Loucy (cell line): ENCODE data around the gene ABHD17A.

Source experiments
- H2AFZ ChIP-seq: fragments of 200-600 bp; sonication (generic); 2 replicates; pipeline ENCODE4 v1.6.0; 2016; ENCODE audit warnings: antibody characterized with exemption, mild to moderate bottlenecking, low read length, moderate library complexity
- H3F3A ChIP-seq: fragments of 200-600 bp; 2 replicates; pipeline ENCODE4 v1.6.0; 2016; ENCODE audit warnings: antibody characterized with exemption, low read depth, mild to moderate bottlenecking
- H3K27me3 ChIP-seq: fragments of 200-600 bp; sonication (generic); 2 replicates; pipeline ENCODE4 v1.6.1; 2014; ENCODE audit warnings: low read length, mild to moderate bottlenecking; ENCODE audit not compliant: insufficient read depth, poor library complexity, severe bottlenecking
- H3K36me3 ChIP-seq: fragments of 200-600 bp; sonication (generic); 2 replicates; pipeline ENCODE4 v1.6.1; 2016; ENCODE audit warnings: low read length; ENCODE audit not compliant: insufficient read depth
- H3K4me1 ChIP-seq: fragments of 200-600 bp; sonication (generic); 2 replicates; pipeline ENCODE4 v1.5.1; 2014; ENCODE audit warnings: low read length, mild to moderate bottlenecking; ENCODE audit not compliant: insufficient read depth, poor library complexity, severe bottlenecking
- H3K4me2 ChIP-seq: fragments of 200-600 bp; sonication (generic); 2 replicates; pipeline ENCODE4 v1.6.0; 2014; ENCODE audit warnings: antibody characterized with exemption, low read length, low read depth, mild to moderate bottlenecking; ENCODE audit not compliant: poor library complexity, severe bottlenecking
- H3K4me3 ChIP-seq: fragments of 200-600 bp; sonication (generic); 2 replicates; pipeline ENCODE4 v1.5.1; 2014; ENCODE audit warnings: low read length, mild to moderate bottlenecking, mixed read lengths; ENCODE audit not compliant: poor library complexity, severe bottlenecking
- H3K79me2 ChIP-seq: fragments of 200-600 bp; sonication (generic); 2 replicates; pipeline ENCODE4 v1.6.1; 2014; ENCODE audit warnings: low read length; ENCODE audit not compliant: insufficient read depth
- H3K9ac ChIP-seq: fragments of 200-600 bp; sonication (generic); 2 replicates; pipeline ENCODE4 v1.6.0; 2014; ENCODE audit warnings: mild to moderate bottlenecking, low read depth, low read length, moderate library complexity; ENCODE audit not compliant: poor library complexity, severe bottlenecking
- H3K9me2 ChIP-seq: fragments of 200-600 bp; sonication (generic); replicated peaks from 2 replicates; pipeline ENCODE4 v1.6.1; 2016; ENCODE audit warnings: low read depth, low read length, mixed read lengths
- H3K9me3 ChIP-seq: fragments of 200-600 bp; sonication (generic); 2 replicates; pipeline ENCODE4 v1.6.1; 2014; ENCODE audit warnings: mild to moderate bottlenecking, antibody characterized with exemption, low read length, low read depth; ENCODE audit not compliant: insufficient read depth
- H4K20me1 ChIP-seq: fragments of 200-600 bp; sonication (generic); 2 replicates; pipeline ENCODE4 v1.6.0; 2014; ENCODE audit warnings: antibody characterized with exemption, low read length, mild to moderate bottlenecking; ENCODE audit not compliant: insufficient read depth, poor library complexity, severe bottlenecking
- EZH2phosphoT487 ChIP-seq: fragments of 200-600 bp; IDR thresholded peaks from 2 replicates; pipeline ENCODE4 v1.6.1; 2018; ENCODE audit warnings: antibody characterized with exemption, mild to moderate bottlenecking, moderate library complexity, borderline replicate concordance
- TF ChIP-seq, protein P1 (sequence below): fragments of 200-600 bp; sonication (generic); conservative IDR thresholded peaks from 2 replicates; pipeline ENCODE4 v1.5.1; 2014; ENCODE audit warnings: mild to moderate bottlenecking, antibody characterized with exemption, low read length

ABHD17A gene

DNA sequence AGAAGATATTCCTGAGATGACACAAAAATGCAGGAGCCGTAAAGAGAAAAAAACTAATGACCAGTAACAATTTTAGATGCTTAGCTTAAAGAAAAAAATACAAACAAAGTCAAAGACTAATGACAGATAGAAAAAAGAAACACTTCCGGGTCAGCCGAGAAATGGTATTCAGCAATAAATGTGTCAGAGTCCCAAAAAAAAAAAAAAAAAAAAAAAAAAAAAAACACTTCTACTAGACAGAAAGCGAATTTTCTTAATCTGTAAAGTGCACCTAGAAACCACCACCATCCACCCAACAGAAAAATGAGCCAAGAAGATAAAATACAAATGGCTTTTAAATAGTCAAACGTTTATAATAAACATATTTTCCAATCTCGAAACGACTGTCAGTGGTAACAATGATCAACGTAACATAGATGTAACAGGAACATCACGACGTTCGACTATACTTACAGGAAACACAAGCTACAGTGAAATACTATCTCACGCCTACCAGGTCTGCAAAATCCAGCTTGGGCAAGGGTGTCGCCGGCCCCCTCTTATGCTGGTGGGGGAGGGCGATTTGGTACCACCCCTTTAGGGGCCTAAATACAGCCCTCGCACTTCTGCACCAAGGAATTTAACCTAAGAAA, 10.6 kb downstream of the ABHD17A start:
- Histone ChIP-seq H3K9me2 (no peaks in the 10 kb centered on the region), H3K36me3 (no peaks in the 10 kb centered on the region), H3K9ac (peak overlapping the region; percentile 88), H3K9me3 (no peaks in the 10 kb centered on the region), H3F3A (no peaks in the 10 kb centered on the region), H2AFZ (no peak overlapping the region), H3K79me2 (peaks cover 56% of the 10 kb centered on the region), H4K20me1 (peaks cover 31% of the 10 kb centered on the region), H3K4me2 (peak overlapping the region; percentile 96), H3K27me3 (no peaks in the 10 kb centered on the region), H3K4me1 (peaks cover 25% of the 10 kb centered on the region), H3K4me3 (peak overlapping the region; percentile 95)
- TF ChIP-seq, protein P1, sequence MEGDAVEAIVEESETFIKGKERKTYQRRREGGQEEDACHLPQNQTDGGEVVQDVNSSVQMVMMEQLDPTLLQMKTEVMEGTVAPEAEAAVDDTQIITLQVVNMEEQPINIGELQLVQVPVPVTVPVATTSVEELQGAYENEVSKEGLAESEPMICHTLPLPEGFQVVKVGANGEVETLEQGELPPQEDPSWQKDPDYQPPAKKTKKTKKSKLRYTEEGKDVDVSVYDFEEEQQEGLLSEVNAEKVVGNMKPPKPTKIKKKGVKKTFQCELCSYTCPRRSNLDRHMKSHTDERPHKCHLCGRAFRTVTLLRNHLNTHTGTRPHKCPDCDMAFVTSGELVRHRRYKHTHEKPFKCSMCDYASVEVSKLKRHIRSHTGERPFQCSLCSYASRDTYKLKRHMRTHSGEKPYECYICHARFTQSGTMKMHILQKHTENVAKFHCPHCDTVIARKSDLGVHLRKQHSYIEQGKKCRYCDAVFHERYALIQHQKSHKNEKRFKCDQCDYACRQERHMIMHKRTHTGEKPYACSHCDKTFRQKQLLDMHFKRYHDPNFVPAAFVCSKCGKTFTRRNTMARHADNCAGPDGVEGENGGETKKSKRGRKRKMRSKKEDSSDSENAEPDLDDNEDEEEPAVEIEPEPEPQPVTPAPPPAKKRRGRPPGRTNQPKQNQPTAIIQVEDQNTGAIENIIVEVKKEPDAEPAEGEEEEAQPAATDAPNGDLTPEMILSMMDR, result no peak
- no peak for TF ChIP-seq EZH2phosphoT487

DNA sequence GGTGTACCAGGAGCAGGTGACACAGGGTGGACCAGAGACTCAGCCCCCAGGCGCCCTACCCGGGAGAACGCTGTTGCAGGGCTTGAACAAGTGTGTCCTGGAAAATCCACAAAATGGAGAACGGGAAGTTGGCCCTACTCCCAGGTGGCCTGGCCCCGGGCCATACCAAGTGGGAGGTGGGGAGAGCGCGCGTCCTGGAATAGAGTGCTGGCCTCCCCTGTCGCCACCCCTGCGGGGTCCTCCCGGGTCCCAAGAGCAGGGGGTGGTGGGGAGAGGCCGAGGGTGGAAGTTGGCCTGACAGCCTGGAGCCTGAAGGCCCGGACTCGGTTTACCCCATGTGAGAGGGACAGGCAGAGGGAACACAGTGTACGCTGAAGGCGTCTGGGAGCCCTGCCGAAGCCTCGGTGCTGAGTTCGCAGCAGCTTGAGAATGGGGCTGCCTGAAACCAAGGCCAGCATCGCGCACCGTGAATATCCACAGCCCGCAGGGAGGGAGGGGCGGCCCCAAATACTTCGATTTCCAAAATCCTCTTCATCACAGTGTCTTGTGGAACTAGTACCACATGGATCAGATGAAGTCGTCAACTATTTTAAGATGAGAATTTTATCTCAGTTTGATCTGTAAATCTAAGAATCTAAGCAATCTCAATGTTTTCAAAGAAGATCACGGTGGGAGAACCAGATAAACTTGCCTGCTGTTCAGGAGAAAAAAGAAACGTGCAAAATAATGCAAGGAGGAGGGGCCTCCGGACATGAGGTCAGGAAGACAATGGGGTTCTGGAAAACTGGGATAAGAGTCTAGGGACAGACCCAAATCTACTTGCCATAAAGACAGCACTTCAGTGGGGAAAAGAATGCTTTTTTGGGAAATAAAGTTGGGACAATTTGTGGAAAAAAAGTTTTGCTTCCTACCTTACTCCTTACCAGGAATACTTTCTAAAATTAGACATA, 11.5 kb downstream of the ABHD17A start:
- Histone ChIP-seq H3K4me2 (peak overlapping the region; percentile 96), H3K36me3 (no peaks in the 10 kb centered on the region), H3F3A (no peaks in the 10 kb centered on the region), H3K9ac (peak overlapping the region; percentile 88), H2AFZ (no peak overlapping the region), H3K4me3 (peak overlapping the region; percentile 95), H4K20me1 (peaks cover 31% of the 10 kb centered on the region), H3K4me1 (peaks cover 25% of the 10 kb centered on the region), H3K27me3 (no peaks in the 10 kb centered on the region), H3K9me3 (no peaks in the 10 kb centered on the region), H3K9me2 (no peaks in the 10 kb centered on the region), H3K79me2 (peaks cover 56% of the 10 kb centered on the region)
- TF ChIP-seq, protein P1, result no peak
- TF ChIP-seq EZH2phosphoT487, result no peak

DNA sequence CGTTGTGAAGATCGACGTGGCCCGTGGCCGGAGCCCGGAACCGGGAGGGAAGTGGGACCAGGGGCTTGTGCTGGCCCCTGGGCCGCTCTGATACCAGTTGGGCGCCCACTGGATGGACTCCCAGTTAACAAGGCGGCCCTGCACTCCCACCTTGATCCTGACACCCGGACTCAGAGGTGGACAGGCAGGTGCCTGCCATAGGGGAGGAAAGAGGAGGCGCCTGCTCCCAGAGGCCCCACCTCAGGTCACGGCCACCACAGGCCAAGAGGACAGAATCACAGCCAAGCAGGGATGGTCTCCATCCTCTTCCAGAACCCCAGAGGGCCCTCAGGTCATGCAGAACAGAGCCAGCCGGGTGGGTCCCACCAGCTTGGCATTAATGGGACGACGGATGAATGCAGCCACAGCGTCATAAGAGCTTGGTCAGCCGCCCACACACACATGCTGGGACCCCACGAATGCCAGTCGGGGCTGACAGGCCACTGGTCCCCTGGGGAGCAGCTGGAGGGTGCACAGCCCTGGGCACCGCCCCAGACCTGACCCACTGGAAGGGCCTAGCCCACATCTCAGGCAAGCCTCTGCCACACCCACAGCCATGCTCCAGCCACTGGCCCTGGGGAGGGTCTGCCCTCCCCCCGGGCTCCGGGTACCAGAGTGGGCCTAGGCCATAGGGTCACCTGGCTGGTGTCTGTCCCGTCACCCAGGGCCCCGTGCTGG, 12.3 kb downstream of the ABHD17A start:
- H3K4me1 ChIP-seq, result peaks cover 25% of the 10 kb centered on the region
- H2AFZ ChIP-seq, result no peak overlapping the region
- no peaks in the 10 kb centered on the region for H3K27me3 ChIP-seq
- no peaks in the 10 kb centered on the region for H3F3A ChIP-seq
- H3K9ac ChIP-seq, result peak overlapping the region; percentile 88
- peak overlapping the region; percentile 96 for H3K4me2 ChIP-seq
- peak overlapping the region; percentile 95 for H3K4me3 ChIP-seq
- peaks cover 56% of the 10 kb centered on the region for H3K79me2 ChIP-seq
- H3K36me3 ChIP-seq, result no peaks in the 10 kb centered on the region
- no peaks in the 10 kb centered on the region for H3K9me2 ChIP-seq
- peaks cover 31% of the 10 kb centered on the region for H4K20me1 ChIP-seq
- no peaks in the 10 kb centered on the region for H3K9me3 ChIP-seq
- TF ChIP-seq, protein P1, result no peak
- TF ChIP-seq EZH2phosphoT487, result no peak
